Measurements from ENCODE around the gene ART5. TPM values are rescaled to one million over a fixed set of nuclear protein-coding genes. Genes with fewer than 3 reads are reported as not detected.
"Not testable (repeated sequence)": the region's sequence is repeated elsewhere in the genome, so short reads cannot be mapped to it uniquely, and the experiment has no call there.

ART5 gene
- polyA plus RNA-seq, 4 donors, result 3.2 to 5.1 (median 3.8) TPM

DNA sequence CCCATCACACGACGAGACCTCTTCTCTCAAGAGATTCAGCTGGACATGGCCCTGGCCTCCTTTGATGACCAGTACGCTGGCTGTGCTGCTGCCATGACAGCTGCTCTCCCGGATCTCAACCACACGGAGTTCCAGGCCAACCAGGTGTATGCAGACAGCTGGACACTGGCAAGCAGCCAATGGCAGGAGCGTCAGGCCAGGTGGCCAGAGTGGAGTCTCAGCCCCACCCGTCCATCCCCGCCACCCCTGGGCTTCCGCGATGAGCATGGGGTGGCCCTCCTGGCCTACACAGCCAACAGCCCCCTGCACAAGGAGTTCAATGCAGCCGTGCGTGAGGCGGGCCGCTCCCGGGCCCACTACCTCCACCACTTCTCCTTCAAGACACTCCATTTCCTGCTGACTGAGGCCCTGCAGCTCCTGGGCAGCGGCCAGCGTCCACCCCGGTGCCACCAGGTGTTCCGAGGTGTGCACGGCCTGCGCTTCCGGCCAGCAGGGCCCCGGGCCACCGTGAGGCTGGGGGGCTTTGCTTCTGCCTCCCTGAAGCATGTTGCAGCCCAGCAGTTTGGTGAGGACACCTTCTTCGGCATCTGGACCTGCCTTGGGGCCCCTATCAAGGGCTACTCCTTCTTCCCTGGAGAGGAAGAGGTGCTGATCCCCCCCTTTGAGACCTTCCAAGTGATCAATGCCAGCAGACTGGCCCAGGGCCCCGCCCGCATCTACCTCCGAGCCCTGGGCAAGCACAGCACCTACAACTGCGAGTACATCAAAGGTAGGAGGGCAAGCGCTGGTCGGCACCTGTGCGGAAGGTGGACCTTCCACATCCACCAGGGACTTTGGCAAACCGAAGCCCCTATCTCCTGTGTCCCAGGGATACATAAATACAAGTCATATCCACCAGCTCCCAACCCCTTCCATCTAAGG lies 18.1 kb upstream of the ART5 start:
- DNase-seq (ENCODE audit: low read depth in 4 of 4, low spot score in 3 of 4), result no peak

GRCh38 chr11:3658252-3658651 lies 16.5 kb upstream of the ART5 start:
- DNase-seq (ENCODE audit: low read depth in 4 of 4, low spot score in 3 of 4), result no peak

DNA sequence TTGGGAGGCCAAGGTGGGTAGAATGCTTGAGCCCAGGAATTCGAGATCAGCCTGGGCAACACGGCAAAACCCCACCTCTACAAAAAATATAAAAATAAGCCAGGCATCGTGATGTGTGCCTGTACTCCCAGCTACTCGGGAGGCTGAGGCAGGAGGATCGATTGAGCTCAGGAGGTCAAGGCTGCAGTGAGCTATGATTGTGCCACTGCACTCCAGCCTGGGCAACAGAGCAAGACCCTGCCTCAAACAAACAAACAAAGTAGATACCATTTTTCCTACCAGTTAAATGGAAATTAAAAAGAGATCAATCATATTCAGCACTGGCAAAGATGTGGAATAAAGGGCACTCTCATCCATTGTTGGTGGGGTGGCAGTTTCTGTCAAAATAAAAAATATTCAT lies 15.5 kb upstream of the ART5 start:
- DNase-seq (ENCODE audit: low read depth in 4 of 4, low spot score in 3 of 4), result not testable (repeated sequence)

DNA sequence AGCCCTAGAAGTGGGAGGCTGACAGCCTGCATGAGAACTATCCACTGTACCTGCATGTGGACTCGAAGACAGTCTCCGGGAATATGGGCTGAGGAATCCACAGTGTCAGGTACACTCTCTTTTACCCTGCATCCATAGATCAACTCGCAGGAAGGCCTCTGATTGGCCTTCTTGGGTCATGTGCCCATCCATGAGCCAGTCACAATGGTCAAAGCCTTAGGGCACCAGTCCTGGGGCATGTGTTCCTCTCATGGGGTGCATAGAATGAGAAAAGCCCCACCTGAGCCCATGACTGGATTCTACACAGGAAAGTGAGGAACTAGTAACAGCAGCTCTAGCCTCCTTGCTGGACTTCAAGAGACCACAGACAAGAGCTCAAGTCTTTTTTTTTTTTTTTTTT lies 13.8 kb upstream of the ART5 start:
- DNase-seq (ENCODE audit: low read depth in 4 of 4, low spot score in 3 of 4), result no peak

- not testable (repeated sequence) for DNase-seq (ENCODE audit: low read depth in 4 of 4, low spot score in 3 of 4)
These were observed 10.7 kb upstream of the ART5 start for GRCh38 chr11:3652514-3652913.

GRCh38 chr11:3649374-3649773 lies 7.6 kb upstream of the ART5 start:
- not testable (repeated sequence) for DNase-seq (ENCODE audit: low read depth in 4 of 4, low spot score in 3 of 4)

DNA sequence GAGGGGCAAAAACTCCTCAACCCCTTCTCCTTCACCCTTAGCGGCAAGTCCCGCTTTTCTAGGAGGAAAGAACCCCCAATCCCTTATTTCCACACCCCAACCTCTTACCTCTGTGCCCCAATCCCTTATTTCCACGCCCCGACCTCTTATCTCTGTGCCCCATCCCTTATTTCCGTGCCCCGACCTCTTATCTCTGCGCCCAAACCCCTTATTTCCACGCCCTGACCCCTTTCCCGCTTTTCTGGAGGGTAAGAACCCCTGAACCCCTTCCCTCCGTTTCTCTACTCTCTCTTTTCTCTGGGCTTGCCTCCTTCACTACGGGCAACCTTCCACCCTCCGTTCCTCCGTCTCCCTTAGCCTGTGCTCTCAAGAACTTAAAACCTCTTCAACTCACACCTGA lies 7.1 kb upstream of the ART5 start:
- DNase-seq (ENCODE audit: low read depth in 4 of 4, low spot score in 3 of 4), result not testable (repeated sequence)

GRCh38 chr11:3645552-3645951 lies 3.8 kb upstream of the ART5 start:
- DNase-seq (ENCODE audit: low read depth in 4 of 4, low spot score in 3 of 4), result no peak

DNA sequence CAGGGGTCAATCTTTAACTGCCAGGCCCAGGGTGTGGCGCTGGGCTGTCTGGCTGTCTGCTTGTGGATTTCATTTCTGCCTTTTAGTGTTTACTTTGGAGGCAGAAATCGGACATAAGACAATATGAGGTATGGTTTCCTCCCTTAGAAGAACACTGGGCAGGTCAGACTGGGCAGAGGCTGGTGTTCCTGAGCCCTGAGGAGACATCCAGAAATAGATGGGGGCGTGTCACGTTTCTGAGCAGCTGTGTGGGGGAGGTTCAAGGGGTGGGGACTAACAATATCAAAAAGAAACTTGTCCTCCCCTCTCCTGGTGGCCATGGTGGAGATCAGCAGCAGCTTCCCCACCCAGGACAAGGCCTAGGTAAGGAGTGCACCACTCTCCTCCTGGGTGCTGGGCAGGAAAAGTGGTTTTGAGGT lies 3.0 kb upstream of the ART5 start, which contains the start of gene ART1:
ART1 (plus strand) TSS at position 312 of the 419 bp plus-strand sequence. CDS start 14,086 bp downstream, outside the sequence.
- no peak for DNase-seq (ENCODE audit: low read depth in 4 of 4, low spot score in 3 of 4)

GRCh38 chr11:3643102-3643546 lies 1.3 kb upstream of the ART5 start:
- DNase-seq (ENCODE audit: low read depth in 4 of 4, low spot score in 3 of 4), result not testable (repeated sequence)

DNA sequence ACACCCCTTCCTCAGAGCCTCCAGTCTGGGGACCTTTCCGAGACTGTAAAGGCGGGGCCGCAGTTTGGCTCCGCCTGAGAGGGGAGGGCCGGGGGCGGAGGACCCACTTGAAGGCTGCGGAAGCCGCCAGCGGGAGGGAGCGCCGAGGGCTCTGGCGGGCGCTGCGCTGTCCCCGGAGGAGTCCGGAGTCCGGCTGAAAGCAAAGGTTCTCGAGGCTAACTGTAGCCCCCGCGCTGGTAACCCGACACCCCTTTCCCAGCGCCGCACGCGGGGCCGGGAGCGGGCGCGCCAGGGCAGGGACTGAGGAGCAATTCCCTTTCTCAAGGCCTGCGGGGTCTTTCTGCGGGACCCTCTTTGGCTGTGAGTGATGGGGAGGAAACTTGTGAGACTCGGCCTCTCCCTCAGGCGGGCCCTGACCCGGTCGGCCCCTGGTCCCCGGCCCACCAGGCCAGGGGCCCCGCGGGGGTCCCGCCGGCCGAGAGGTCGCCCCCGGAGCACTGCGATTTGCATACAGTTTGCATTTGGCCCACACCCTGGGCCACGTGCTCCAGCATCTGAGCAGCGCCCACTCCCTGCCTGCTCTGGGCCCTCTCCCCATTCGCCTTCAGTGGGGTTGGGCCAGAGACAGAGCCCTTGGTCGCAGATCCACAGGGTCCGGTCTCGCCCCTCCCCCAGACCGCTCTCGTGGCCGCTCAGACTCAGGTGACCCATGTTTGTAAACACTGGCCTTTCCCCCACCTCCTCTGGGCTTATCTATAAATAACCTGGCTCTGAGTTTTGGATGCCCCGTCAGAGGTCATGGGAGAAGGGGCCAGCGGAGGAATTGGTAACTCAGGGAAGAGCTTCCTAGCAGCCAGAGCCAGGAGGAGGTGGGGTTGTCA lies 519 bp upstream of the ART5 start:
- peak; percentile 73 to 84 (median 76) for DNase-seq (ENCODE audit: low read depth in 4 of 4, low spot score in 3 of 4)

- no peak for DNase-seq (ENCODE audit: low read depth in 4 of 4, low spot score in 3 of 4)
These were observed 601 bp downstream of the ART5 start for GRCh38 chr11:3641191-3641590.

- DNase-seq (ENCODE audit: low read depth in 4 of 4, low spot score in 3 of 4), result no peak
These were observed 2.0 kb downstream of the ART5 start for GRCh38 chr11:3639841-3640240.

DNA sequence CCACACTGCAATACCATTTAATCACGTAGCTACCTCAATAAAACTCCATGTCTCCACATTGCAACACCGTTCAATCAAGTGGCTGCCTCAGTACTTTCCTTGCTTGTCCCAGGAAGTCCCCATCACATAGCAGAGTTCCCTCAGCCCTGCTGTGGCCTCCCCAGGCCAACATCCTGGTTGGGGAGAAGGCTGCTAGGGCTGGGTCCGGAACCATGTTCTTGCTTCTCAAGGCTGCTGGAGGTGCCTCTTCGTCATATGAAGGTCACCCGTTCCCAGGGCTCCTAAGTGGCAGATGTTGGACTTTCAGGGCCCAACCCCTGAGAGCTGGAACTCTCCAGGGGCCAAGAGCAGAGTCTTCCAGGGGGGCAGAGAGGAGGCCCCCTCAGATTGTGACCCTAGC lies 3.3 kb downstream of the ART5 start:
- no peak for DNase-seq (ENCODE audit: low read depth in 4 of 4, low spot score in 3 of 4)

DNA sequence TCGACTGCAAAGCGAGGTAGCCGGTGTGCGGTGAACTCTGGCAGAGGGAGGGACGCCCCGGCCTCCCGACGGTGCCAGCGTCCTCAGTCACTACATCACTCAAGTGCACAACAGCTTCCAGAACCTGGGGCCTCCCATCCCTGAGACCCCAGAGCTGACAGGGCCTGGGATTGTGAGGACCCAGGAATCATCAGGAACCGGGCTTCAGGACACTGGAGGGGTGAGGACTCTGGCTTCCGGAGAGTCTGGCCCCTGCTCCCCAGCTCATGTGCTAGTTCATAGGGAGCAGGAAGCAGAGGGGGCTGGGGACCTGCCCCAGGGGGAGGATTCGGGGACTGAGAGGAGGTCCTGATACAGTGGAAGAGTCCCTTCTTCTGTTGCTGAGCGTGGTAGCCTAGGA lies 4.6 kb downstream of the ART5 start:
- DNase-seq (ENCODE audit: low read depth in 4 of 4, low spot score in 3 of 4), result no peak

- no peak for DNase-seq (ENCODE audit: low read depth in 4 of 4, low spot score in 3 of 4)
These were observed 6.0 kb downstream of the ART5 start for GRCh38 chr11:3635641-3636375.

- DNase-seq (ENCODE audit: low read depth in 4 of 4, low spot score in 3 of 4), result no peak
These were observed 9.6 kb downstream of the ART5 start for GRCh38 chr11:3632070-3632660.

- no peak for DNase-seq (ENCODE audit: low read depth in 4 of 4, low spot score in 3 of 4)
These were observed 10.5 kb downstream of the ART5 start for GRCh38 chr11:3631331-3631730.

DNA sequence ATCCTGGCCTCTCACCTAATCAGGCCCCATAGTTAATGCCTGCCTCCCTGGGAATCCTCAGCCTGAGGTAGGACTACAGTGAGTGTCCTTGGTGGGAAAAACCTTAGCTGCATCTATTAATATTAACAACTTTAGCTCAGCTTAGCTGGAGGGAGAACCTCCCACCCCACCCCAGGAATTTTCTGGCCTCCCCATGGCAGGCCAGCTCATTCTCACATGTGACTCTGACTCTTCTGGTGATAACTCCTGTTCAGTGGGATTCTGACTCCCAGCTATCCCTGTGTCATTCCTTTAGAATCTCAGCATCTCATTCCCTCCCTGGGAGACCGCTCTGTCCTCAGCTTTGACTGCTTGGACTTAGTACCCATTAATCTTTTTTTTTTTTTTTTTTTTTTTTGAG lies 14.5 kb downstream of the ART5 start:
- DNase-seq (ENCODE audit: low read depth in 4 of 4, low spot score in 3 of 4), result no peak

- DNase-seq (ENCODE audit: low read depth in 4 of 4, low spot score in 3 of 4), result no peak
These were observed 15.4 kb downstream of the ART5 start for GRCh38 chr11:3626250-3626960.

All from left renal pelvis (tissue), 4 donors.